Activated T-helper 1 cell treated with anti-CD3 and anti-CD28 coated beads, Interleukin-2, amount 50 U/mL, for 16 hours (primary cell): Measurements from ENCODE around the gene INPPL1.
"Not testable (repeated sequence)": the region's sequence is repeated elsewhere in the genome, so short reads cannot be mapped to it uniquely, and the experiment has no call there.

ENCODE experiments used
- DNase-seq, 2 donors: peaks; one replicate each; pipeline ENCODE4 v3.0.0-alpha.2; 2020; ENCODE audit warnings: low read depth in 1 of 2, low spot score in 1 of 2

Gene INPPL1

DNA sequence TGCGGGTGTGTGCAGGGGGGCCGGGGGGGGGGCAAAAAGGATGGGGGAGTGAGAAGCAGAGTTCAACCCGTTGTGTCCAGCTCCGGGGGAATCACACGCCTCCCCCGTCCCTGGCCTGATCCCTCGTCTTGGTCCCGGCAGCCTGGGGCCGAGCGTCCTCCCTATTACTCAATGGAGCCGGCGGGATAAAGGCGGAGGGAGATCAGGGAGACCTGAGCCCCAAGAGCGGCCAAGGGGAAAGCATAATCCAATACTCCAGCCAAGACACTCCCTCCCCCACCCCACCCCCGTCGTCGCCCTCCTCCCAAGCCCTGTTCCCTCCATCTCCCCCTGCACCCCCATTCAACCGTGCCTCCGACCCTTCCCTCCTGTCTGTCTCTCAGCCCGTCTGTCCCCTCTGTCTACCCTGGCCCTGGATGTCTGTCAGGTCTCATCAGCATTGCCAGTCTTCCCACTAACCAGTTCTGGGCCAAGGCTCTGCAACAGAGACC is 16.8 kb downstream of the INPPL1 start:
- no peak for DNase-seq

DNA sequence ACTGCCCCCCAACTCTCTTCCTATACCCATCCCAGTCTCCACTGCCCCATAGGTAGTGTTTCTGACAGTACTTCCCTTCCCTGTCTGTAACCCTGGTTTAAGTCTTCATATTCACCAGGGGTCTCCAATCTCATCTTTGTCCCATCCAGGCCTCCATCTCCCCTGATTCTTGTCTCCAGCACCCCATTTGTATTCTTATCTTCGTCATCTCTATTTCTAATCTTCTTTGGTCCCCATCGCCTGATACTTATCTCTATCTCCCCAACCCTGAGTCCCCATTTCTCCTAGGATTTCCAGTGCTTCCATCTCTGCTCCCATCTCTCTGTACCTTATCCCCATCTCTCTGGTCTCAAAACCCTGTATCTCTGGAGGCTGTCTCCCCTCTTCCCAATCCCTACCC is 17.6 kb downstream of the INPPL1 start:
- DNase-seq: no peak

DNA sequence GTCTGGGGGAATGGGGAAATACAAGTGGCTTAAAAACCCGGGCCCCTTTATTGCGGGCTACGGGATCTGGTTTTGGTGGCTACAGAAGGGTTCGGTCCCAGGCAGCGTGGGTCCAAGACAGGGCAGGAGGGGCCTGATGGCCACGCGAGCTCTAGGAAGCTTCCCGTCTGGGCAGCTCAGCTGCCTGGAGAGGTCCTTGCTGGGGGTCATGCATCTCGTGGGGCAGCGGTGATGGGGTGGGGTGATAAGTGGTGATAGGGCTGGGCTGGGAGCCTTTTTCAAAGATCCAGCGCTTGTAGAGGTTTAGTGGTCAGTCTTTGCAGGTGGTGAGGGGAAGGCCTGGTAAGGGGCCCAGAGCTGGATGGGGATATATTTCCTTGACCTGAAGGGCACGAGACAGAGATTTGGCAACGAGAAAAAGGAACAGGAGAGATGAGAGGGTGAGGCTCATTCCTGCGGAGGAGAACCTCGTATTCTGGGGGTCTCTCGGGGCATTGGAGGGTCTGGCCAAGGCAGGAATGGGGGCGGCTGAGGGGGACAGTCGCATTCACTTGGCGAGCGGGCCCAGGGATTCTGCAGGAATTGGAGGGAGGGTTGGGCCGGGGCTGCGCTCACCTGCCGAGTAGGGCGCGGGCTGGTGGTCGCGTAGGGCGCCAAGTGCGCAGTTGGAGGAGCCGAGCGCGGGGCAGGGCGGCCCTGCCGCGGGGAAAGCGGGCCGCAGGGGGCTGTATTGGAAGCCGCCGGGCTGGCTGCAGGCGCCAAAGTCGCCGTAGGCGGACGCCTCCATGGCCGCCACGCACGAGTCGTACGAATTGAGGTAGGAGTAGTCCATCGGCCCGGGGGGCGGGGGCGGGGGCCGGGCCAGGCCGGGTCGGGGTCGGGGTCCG is 18.8 kb downstream of the INPPL1 start:
- no peak for DNase-seq

DNA sequence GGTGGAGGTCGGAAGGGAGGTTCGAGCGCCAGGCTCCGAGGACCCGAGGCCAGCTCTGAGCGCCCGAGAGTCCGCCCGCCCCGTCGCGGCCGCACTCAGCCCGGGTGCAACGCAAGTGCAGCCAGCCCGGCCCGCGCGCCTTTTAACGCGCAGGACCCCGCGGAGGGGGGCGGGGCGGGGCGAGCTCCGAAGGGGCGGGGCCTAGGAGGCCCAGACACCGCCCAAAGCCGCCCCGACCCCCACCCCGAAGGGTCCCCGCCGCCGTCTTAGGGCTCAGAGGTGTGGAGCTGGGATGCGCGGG is 19.4 kb downstream of the INPPL1 start, which contains the start of gene PHOX2A:
TSS of gene PHOX2A (minus strand) at position 117 of the 301 bp plus-strand sequence. CDS start 172 bp downstream, outside the sequence.
- DNase-seq: no peak

GRCh38 chr11:72244361-72245262 is 20.0 kb downstream of the INPPL1 start:
- no peak for DNase-seq

GRCh38 chr11:72245263-72245816 is 20.8 kb downstream of the INPPL1 start:
- no peak for DNase-seq

- DNase-seq: no peak
These were observed 23.0 kb downstream of the INPPL1 start for GRCh38 chr11:72247584-72247983.

DNA sequence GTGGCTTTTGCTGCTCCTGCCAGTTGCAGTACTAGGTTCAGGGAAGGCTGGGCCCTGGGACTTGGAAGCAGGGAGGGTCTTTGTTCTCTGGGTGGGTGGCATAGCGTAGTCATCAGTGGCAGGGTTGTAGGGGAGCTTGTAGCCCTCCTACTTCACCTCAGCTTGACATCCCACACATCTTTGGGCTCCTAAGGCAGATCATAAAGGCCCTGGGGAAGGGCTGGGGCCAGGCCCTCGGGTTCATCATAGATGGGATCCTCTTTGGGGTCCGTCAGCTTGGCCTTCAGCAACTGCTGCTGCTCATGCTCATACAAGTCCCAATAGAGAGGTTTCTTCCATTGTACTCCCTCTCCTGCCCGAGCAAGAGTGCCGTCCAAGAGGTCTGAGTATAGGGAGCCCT is 25.4 kb downstream of the INPPL1 start:
- DNase-seq: no peak

DNA sequence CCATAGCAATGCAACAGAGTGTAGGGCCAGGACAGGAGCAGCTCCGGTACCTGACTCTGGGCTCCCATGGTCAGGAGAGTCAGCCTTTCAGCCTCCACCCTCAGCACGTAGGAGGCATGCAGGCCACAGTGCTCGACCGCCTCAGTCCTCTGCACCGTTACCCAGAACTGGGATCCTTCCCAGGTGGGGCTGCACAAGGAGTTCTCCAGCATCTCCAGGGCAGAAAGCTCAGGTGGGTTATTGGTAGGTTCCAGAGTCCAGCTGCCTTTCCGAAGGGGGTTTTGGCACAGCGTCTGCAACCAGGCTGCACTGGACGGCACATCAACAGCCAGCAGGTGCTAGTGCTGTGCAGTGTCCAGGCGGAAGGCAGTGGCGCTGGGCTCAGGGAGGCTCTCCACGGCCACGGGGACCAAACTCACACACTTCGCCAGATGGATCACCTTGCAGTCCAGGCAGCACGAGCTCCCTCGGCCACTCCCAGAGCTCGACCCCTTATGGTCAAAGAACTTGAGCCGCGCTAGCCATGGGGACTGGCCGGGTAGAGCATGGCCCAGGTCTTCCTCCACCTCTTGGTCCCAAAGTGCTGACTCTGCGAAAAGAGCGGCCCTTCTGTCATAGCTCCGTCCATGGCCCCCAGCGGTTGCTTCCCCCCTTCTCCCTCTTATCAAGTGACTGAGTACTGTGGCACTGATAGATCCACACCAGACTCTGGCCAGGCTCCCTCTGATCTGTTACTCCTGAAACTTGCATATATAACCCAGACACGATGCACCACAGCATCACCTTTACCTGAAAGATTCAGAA is 26.3 kb downstream of the INPPL1 start:
- DNase-seq: no peak

GRCh38 chr11:72251614-72252013 is 27.0 kb downstream of the INPPL1 start:
- DNase-seq: no peak

DNA sequence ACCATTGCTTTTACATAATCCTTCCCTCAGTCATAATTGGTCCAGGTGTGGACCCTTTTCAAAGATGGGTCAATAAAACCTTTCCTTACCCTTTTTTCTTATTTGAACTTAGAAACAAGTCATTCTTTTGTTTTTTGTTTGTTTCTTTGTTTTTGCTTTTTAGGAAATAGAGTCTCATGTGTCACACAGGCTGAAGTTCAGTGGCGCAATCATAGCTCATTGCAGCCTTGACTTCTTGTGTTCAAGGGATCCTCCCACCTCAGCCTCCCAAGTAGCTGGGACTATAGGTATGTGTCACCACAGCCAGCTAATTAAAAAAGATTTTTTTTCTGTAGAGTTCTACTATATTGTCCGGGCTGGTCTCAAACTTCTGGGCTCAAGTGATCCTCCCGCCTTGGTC is 28.8 kb downstream of the INPPL1 start:
- no peak for DNase-seq

GRCh38 chr11:72254299-72254993 is 29.9 kb downstream of the INPPL1 start:
- no peak for DNase-seq

- no peak for DNase-seq
These were observed 33.0 kb downstream of the INPPL1 start for GRCh38 chr11:72257570-72257969.

DNA sequence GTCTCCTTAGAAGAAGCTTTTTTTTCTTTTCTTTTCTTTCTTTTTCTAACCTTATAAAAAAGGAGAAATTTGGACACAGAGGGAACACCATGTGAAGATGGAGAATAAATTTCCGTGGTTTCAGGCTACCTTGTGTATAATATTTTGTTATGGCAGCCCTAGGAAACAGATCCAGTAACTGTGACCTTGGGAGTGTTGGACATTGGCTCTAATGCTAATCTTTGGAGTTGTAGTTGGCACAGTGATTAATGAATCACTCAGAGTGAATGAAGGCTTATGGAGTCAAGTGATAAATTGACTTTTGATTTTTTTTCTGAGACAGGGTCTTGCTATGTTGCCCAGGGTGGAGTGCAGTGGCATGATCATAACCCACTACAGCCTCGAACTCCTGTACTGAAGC is 34.9 kb downstream of the INPPL1 start:
- no peak for DNase-seq

- DNase-seq: no peak
These were observed 36.0 kb downstream of the INPPL1 start for GRCh38 chr11:72260574-72260973.

GRCh38 chr11:72263361-72263760 is 38.8 kb downstream of the INPPL1 start:
- DNase-seq: no peak

GRCh38 chr11:72265951-72266350 is 41.4 kb downstream of the INPPL1 start:
- DNase-seq: no peak

DNA sequence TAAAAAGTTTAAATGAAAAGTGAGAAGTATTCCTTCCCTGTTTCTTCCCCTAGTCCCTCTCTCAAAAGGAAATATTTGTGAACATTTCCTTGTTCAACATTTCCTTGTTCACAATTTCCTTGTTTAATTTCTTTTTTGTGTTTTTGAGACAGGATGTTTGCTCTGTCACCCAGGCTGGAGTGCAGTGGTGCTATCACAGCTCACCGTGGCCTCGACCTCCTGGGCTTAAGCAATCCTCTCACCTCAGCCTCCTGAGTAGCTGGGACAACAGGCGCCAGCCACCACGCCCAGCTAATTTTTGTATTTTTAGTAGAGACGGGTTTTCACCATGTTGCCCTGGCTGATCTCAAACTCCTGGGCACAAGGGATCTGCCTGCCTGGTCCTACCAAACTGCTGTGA is 42.4 kb downstream of the INPPL1 start:
- DNase-seq: not testable (repeated sequence)

DNA sequence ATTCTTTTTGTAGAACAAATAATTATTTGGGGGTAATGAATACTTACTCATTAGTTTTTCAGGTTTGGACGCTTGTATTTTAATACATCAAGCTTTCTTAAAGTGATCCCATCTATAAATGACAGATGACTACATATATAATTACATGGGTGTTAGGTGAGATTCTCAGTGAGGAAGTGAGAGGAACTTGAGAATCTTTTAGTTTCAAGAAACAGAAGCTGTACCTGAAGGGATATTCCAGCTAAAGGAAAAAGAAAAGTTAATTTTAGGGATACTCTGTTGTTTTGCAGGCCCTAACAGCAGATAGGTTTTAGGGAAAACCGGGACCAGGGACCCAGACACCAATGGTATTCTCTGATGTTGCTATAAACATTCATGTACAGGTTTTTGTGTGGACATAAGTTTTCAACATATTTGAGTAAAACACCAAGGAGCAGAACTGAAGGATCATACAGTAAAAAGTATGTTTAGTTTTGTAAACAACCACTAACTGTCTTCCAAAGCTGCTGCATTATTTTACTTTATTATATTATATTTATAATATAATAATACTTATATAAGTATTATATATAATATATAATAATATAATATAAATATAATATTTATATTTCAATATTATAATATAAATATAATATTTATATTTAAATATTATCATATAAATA is 43.5 kb downstream of the INPPL1 start:
- DNase-seq: no peak

DNA sequence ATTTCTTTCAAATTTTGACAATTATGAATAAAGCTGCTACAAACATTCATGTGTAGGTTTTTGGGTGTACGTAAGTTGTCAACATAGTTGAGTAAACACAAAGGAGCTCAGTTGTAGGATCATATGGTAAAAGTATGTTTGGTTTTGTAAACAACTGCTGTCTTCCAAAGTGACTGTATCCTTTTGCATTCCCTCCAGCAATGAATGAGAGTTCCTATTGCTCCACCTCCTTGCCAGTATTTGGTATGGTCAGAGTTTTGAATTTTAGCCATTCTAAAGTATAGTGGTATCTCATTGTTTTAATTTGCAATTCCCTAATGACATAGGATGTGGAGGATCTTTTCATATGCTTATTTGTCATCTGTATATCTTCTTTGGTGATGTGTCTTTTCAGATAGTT is 47.4 kb downstream of the INPPL1 start:
- DNase-seq: no peak
